Measurements from ENCODE around the gene ARL4D. TPM values are rescaled to one million over a fixed set of nuclear protein-coding genes. Genes with fewer than 3 reads are reported as not detected.

ARL4D gene
- total RNA-seq, 1 experiment from 2014 or later = 4.5 TPM

- H3K9me3 ChIP-seq (ENCODE audit: control insufficient read depth, insufficient read depth, low read depth, low read length) = peaks cover 9% of the 10 kb centered on the region; the same call in 1 of the 2 replicates
- in situ Hi-C loops (cut with HindIII; ENCODE audit: low pct_unique_long_range_greater_than_20kb, low sequenced_read_pairs) = no loop called here
- no peak overlapping the region for H3K4me3 ChIP-seq (ENCODE audit: low read depth in 2 of 2, low read length in 2 of 2)
- no TSS peak for BruUV-seq (replicated peaks)
- no peak overlapping the region for H3K27ac ChIP-seq (ENCODE audit: low read length)
- CTCF ChIA-PET = no interaction called here
- no peaks in the 10 kb centered on the region for H3K27me3 ChIP-seq (ENCODE audit: control insufficient read depth, insufficient read depth, low read length)
- no peaks in the 10 kb centered on the region for H3K4me1 ChIP-seq (ENCODE audit: control insufficient read depth, insufficient read depth, low read length)
- POLR2A ChIA-PET = no interaction called here
- intact Hi-C loops (cut with micrococcal nuclease; ENCODE audit: unreplicated experiment) = no loop called here
- ATAC-seq (no peak), DNase-seq (ENCODE audit: low read depth, low spot score) (no peak)
- TF ChIP-seq TCF7L2 (IDR thresholded peaks at IDR 0.05; ENCODE audit: low read depth, low read length) (no peak), REST (IDR thresholded peaks at IDR 0.05; ENCODE audit: insufficient read depth in 1 of 2, low read depth in 2 of 2, low read length in 1 of 2) (no peak), SIN3A (IDR thresholded peaks at IDR 0.05; ENCODE audit: borderline replicate concordance, insufficient read depth, low read depth, low read length) (no peak), POLR2AphosphoS5 (IDR thresholded peaks at IDR 0.05; ENCODE audit: low read depth, low read length) (no peak)
- TF ChIP-seq, protein P1, sequence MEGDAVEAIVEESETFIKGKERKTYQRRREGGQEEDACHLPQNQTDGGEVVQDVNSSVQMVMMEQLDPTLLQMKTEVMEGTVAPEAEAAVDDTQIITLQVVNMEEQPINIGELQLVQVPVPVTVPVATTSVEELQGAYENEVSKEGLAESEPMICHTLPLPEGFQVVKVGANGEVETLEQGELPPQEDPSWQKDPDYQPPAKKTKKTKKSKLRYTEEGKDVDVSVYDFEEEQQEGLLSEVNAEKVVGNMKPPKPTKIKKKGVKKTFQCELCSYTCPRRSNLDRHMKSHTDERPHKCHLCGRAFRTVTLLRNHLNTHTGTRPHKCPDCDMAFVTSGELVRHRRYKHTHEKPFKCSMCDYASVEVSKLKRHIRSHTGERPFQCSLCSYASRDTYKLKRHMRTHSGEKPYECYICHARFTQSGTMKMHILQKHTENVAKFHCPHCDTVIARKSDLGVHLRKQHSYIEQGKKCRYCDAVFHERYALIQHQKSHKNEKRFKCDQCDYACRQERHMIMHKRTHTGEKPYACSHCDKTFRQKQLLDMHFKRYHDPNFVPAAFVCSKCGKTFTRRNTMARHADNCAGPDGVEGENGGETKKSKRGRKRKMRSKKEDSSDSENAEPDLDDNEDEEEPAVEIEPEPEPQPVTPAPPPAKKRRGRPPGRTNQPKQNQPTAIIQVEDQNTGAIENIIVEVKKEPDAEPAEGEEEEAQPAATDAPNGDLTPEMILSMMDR (IDR thresholded peaks at IDR 0.05) = no peak
- H3K36me3 ChIP-seq (ENCODE audit: control insufficient read depth, insufficient read depth, low read length) = no peaks in the 10 kb centered on the region
Measured at GRCh38 chr17:43382776-43383175, 16.0 kb upstream of the ARL4D start.

DNA sequence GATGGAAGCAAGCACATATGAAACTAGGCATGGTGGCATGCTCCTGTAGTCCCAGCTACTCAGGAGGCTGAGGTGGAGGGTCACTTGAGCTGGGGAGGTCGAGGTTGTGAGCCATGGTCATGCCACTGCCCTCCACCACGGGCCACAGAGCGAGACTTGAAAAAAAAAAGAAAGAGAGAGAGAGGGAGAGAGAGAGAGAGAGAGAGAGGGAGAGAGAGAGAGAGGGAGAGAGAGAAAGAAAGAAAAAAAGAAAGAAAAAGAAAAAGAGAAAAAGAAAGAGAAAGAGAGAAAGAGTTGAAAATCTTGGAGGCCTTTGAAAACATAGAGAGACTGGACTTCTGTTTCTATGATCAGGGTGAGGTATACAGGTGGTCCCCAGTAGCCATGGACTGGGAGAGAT, 15.4 kb upstream of the ARL4D start:
- no peak overlapping the region for H3K4me3 ChIP-seq (ENCODE audit: low read depth in 2 of 2, low read length in 2 of 2)
- H3K36me3 ChIP-seq (ENCODE audit: control insufficient read depth, insufficient read depth, low read length) = no peaks in the 10 kb centered on the region
- BruUV-seq (replicated peaks) = no TSS peak
- H3K9me3 ChIP-seq (ENCODE audit: control insufficient read depth, insufficient read depth, low read depth, low read length) = peaks cover 9% of the 10 kb centered on the region; the same call in 1 of the 2 replicates
- ChIA-PET POLR2A (no interaction called here), CTCF (no interaction called here)
- intact Hi-C loops (cut with micrococcal nuclease; ENCODE audit: unreplicated experiment) (no loop called here), in situ Hi-C loops (cut with HindIII; ENCODE audit: low pct_unique_long_range_greater_than_20kb, low sequenced_read_pairs) (no loop called here)
- H3K27me3 ChIP-seq (ENCODE audit: control insufficient read depth, insufficient read depth, low read length) = no peaks in the 10 kb centered on the region
- ATAC-seq = no peak
- no peak for TF ChIP-seq REST (IDR thresholded peaks at IDR 0.05; ENCODE audit: insufficient read depth in 1 of 2, low read depth in 2 of 2, low read length in 1 of 2)
- TF ChIP-seq TCF7L2 (IDR thresholded peaks at IDR 0.05; ENCODE audit: low read depth, low read length) = no peak
- H3K27ac ChIP-seq (ENCODE audit: low read length) = no peak overlapping the region
- no peaks in the 10 kb centered on the region for H3K4me1 ChIP-seq (ENCODE audit: control insufficient read depth, insufficient read depth, low read length)
- no peak for DNase-seq (ENCODE audit: low read depth, low spot score)

All from Panc1 (cell line).